HG03139 (cell line): ENCODE data around the gene CRIP1.
A peak's percentile ranks its signal among the peaks of the same experiment; 100 is the strongest.

Source experiments
- ATAC-seq: cut with Tn5 transposase; IDR thresholded peaks from one replicate; pipeline ENCODE4 v1.9.1; 2021; ENCODE audit not compliant: unreplicated experiment

Gene CRIP1

GRCh38 chr14:105531088-105531893 lies 44.6 kb downstream of the CRIP1 start:
- ATAC-seq, result no peak

DNA sequence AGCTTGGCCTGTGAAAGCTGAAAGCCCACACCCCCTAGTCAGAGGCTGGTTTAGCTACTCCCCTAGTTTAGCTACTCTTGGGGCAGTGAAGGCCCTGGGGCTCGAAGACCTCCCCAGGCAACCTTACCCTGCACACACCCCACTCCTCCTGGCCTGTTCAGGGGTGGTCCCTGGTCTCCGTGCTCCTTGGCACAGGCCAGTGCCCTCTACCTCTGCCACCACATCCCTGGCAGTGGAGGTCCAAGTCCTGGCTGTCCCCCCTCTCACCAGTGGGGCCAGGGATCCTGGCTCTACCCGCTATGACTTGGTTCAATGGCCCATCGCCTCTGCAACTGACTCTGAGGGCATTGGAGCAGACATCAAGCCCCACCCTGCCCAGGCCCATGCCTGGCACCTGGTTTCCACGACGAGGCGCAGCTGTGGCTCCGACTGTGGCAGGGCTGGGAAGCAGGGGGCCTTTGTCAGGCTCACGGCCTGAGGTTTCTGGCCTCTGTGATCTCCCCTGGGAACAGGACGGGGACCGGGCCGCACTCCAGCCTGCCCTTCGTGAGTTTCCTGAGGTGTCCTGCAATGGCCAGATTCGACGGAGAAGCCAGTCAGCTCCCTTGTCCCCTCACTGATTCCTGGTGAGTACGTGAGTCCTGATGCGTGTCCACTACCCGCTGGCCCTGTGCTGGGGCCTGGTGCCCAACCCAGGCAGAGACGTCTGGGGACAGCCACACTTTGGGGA lies 45.4 kb downstream of the CRIP1 start:
- ATAC-seq, result no peak

DNA sequence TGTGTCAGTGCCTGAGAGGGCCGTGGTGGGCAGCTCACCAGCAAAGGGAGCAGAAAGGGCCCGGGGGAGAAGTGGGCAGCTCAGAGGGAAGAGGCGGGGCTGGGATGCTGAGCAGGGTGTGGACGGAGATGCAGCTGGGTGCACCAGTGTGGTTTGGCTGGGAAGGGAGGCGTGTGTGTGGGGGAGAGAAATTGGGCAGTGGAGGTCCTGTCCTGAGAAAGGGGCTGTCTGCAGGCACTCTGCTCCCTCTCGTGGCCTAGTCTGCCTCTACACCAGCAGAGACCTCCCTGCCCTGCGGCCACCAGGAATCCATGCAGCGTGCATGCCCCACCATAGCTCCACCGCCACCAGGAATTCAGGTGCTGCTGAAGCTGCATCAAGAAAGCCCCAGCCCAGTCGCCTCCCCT lies 46.1 kb downstream of the CRIP1 start:
- ATAC-seq, result peak; percentile 41

- no peak for ATAC-seq
These were observed 46.7 kb downstream of the CRIP1 start for GRCh38 chr14:105533391-105533790.

GRCh38 chr14:105533811-105534498 lies 47.3 kb downstream of the CRIP1 start:
- ATAC-seq, result no peak

- no peak for ATAC-seq
These were observed 47.9 kb downstream of the CRIP1 start for GRCh38 chr14:105534586-105534985.

DNA sequence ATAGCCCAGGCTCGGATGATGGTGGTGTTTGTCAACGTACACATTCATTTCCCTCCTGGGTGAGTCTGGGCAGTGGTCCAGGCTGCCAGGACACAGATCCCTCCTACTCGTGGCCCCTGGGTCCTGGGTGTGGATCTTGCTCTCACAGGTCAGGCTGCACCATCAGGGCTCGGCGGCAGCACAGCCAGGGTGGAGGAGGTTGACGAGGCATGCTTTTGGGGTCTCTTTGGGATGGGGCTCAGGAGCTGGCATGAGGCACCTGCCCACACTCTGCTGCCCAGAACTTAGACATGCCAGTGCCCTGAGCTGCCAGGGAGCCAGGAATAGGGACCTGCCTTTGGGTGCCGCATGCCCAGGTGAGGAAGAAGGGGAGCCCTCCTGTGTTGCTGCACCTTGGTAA lies 49.4 kb downstream of the CRIP1 start:
- ATAC-seq, result no peak

- ATAC-seq, result no peak
These were observed 50.2 kb downstream of the CRIP1 start for GRCh38 chr14:105536691-105537579.

GRCh38 chr14:105537580-105538474 lies 51.1 kb downstream of the CRIP1 start:
- no peak for ATAC-seq
